Liver (tissue), 9 donors: ENCODE measurements around the gene CEACAM8. TPM values are rescaled to one million over a fixed set of nuclear protein-coding genes. Genes with fewer than 3 reads are reported as not detected.

Experiments
- DNase-seq: peaks from one replicate; pipeline ENCODE4 v3.0.0-alpha.2; 2017; ENCODE audit warnings: low spot score
- H3K27ac ChIP-seq, 2 donors: one replicate each; pipeline ENCODE4 v1.7.0; 2013; ENCODE audit warnings: inconsistent platforms in 2 of 2, low read length in 2 of 2, control low read depth in 1 of 2, low read depth in 1 of 2, mild to moderate bottlenecking in 1 of 2
- H3K27me3 ChIP-seq, 4 donors: one replicate each; pipeline versions ENCODE4 v1.6.1 to v1.7.0; 2013; ENCODE audit warnings: low read length in 3 of 4, inconsistent platforms in 1 of 4, mild to moderate bottlenecking in 1 of 4, moderate library complexity in 1 of 4; ENCODE audit not compliant: control insufficient read depth in 4 of 4, insufficient read depth in 4 of 4
- H3K36me3 ChIP-seq, 4 donors: one replicate each; pipeline versions ENCODE4 v1.6.1 to v1.7.0; 2013; ENCODE audit warnings: low read length in 3 of 4, mild to moderate bottlenecking in 3 of 4, low read depth in 1 of 4, moderate library complexity in 1 of 4; ENCODE audit not compliant: control insufficient read depth in 4 of 4, insufficient read depth in 3 of 4
- H3K4me1 ChIP-seq, 4 donors: one replicate each; pipeline versions ENCODE4 v1.6.1 to v1.7.0; 2013; ENCODE audit warnings: low read length in 3 of 4, mild to moderate bottlenecking in 3 of 4, moderate library complexity in 1 of 4; ENCODE audit not compliant: control insufficient read depth in 4 of 4, insufficient read depth in 4 of 4
- H3K4me3 ChIP-seq, 3 donors: one replicate each; pipeline versions ENCODE4 v1.6.1 to v1.7.0; 2013; ENCODE audit warnings: low read length in 3 of 3, control low read depth in 1 of 3, low read depth in 1 of 3, mild to moderate bottlenecking in 1 of 3
- H3K9ac ChIP-seq, 2 donors: one replicate each; pipeline ENCODE4 v1.7.0; 2013; ENCODE audit warnings: low read length in 2 of 2, mild to moderate bottlenecking in 2 of 2, moderate library complexity in 2 of 2, control low read depth in 1 of 2, low read depth in 1 of 2
- H3K9me3 ChIP-seq, 4 donors: one replicate each; pipeline versions ENCODE4 v1.6.1 to v1.7.0; 2013; ENCODE audit warnings: low read length in 3 of 4; ENCODE audit not compliant: control insufficient read depth in 4 of 4
- EGR1 ChIP-seq, 2 donors: IDR thresholded peaks; 2 replicates each; pipeline ENCODE4 v1.6.1; 2016 to 2018; ENCODE audit warnings: antibody characterized with exemption in 2 of 2, low read depth in 2 of 2
- FOXA1 ChIP-seq: IDR thresholded peaks from 2 replicates; pipeline ENCODE4 v1.6.1; 2016; ENCODE audit warnings: antibody characterized with exemption
- FOXA2 ChIP-seq: IDR thresholded peaks from 2 replicates; pipeline ENCODE4 v1.6.1; 2016; ENCODE audit warnings: antibody characterized with exemption
- GABPA ChIP-seq, 2 donors: IDR thresholded peaks in 1 of 2; conservative IDR thresholded peaks in 1 of 2; 2 replicates each; pipeline ENCODE4 v1.6.1; 2016; ENCODE audit warnings: antibody characterized with exemption in 2 of 2, mild to moderate bottlenecking in 1 of 2, moderate library complexity in 1 of 2
- HNF4A ChIP-seq, 2 donors: conservative IDR thresholded peaks; 2 replicates each; pipeline ENCODE4 v1.6.1; 2016; ENCODE audit warnings: antibody characterized with exemption in 2 of 2, mild to moderate bottlenecking in 2 of 2
- HNF4G ChIP-seq: IDR thresholded peaks from 2 replicates; pipeline ENCODE4 v1.6.1; 2016; ENCODE audit warnings: antibody characterized with exemption
- JUND ChIP-seq, 2 donors: IDR thresholded peaks; 2 replicates each; pipeline ENCODE4 v1.6.1; 2016; ENCODE audit warnings: antibody characterized with exemption in 2 of 2
- NR2F2 ChIP-seq: IDR thresholded peaks from 2 replicates; pipeline ENCODE4 v1.6.1; 2016; ENCODE audit warnings: antibody characterized with exemption
- RXRA ChIP-seq, 2 donors: IDR thresholded peaks; 2 replicates each; pipeline ENCODE4 v1.6.1; 2017 to 2018; ENCODE audit warnings: antibody characterized with exemption in 2 of 2, mild to moderate bottlenecking in 1 of 2
- SP1 ChIP-seq: IDR thresholded peaks from 2 replicates; pipeline ENCODE4 v1.6.1; 2018; ENCODE audit warnings: antibody characterized with exemption, mild to moderate bottlenecking
- TAF1 ChIP-seq: conservative IDR thresholded peaks from 2 replicates; pipeline ENCODE4 v1.6.1; 2016; ENCODE audit warnings: antibody characterized with exemption, mild to moderate bottlenecking
- YY1 ChIP-seq: IDR thresholded peaks from 2 replicates; pipeline ENCODE4 v1.6.1; 2016; ENCODE audit warnings: antibody characterized with exemption, mild to moderate bottlenecking
- WGBS: extraction: QIAGEN DNeasy Blood & Tissue Kit; methylation state at CpG from one replicate; pipeline ENCODE4 v1.1.7; 2013; 5-methylcytosine and 5-hydroxymethylcytosine counted together
- polyA plus RNA-seq, 2 donors: library from polyadenylated mRNA; stranded (reverse) in 1 of 2; unstranded in 1 of 2; fragments of 200-250 nt in 1 of 2; fragments of >200 nt in 1 of 2; fragmentation: Nextera tagmentation in 1 of 2; extraction: Ambion mirVana in 1 of 2; gene quantifications; one replicate each; pipeline versions ENCODE4 v1.2.1 to v1.2.3, GENCODE V29; 2013 to 2015
- total RNA-seq, 2 donors: library from RNA; depleted of rRNA; stranded (reverse); fragments of >200 nt; gene quantifications; one replicate each; pipeline ENCODE4 v1.2.3, GENCODE V29; 2014
- TF ChIP-seq, protein P1 (sequence below): IDR thresholded peaks from 2 replicates; pipeline ENCODE4 v1.6.1; 2016; ENCODE audit warnings: antibody characterized with exemption
- TF ChIP-seq, protein P2 (sequence below): fragments of 150-350 bp; IDR thresholded peaks from 2 replicates; pipeline ENCODE4 v1.5.1; 2017; ENCODE audit warnings: improper control_type of control experiment, low read depth, low read length; ENCODE audit not compliant: missing input control
- TF ChIP-seq, protein P3 (sequence below): IDR thresholded peaks from 2 replicates; pipeline ENCODE4 v1.6.1; 2016; ENCODE audit warnings: antibody characterized with exemption, mild to moderate bottlenecking
- TF ChIP-seq, protein P4 (sequence below): IDR thresholded peaks from 2 replicates; pipeline ENCODE4 v1.6.1; 2016; ENCODE audit warnings: antibody characterized with exemption
- donor health status: healthy.
- donor health status: healthy.
- donor health status: healthy.
- donor health status: healthy.
- donor health status: healthy.

CEACAM8 gene
- total and polyA plus RNA-seq, 4 donors: 0.07 to 2.1 (median 0.16) TPM; not detected in 1

DNA sequence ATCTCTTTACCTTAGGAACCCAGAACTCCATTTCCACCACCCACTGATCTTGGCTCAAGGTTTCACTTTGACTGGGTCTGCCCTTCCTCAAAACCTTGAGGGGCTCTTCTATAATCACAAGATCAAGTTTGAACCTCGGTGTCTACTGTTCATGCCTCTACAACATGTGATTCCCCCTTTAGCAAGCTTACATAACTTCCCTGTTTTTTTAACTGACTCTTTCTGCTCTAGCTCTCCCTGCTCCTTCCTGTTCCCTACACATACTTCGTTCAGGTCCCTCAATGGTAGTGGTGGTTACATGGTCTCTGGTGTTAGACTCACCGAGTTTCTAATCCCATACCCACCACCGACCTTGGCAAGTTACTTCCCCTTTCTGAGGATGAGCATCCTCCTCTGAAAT is 26.7 kb downstream of the CEACAM8 start:
- Histone ChIP-seq H3K27me3 (no peaks in the 10 kb centered on the region), H3K27ac (no peak overlapping the region), H3K4me1 (no peaks in the 10 kb centered on the region), H3K36me3 (no peaks in the 10 kb centered on the region), H3K9ac (no peak overlapping the region), H3K4me3 (no peak overlapping the region), H3K9me3 (no peaks in the 10 kb centered on the region)
- TF ChIP-seq, protein P1, sequence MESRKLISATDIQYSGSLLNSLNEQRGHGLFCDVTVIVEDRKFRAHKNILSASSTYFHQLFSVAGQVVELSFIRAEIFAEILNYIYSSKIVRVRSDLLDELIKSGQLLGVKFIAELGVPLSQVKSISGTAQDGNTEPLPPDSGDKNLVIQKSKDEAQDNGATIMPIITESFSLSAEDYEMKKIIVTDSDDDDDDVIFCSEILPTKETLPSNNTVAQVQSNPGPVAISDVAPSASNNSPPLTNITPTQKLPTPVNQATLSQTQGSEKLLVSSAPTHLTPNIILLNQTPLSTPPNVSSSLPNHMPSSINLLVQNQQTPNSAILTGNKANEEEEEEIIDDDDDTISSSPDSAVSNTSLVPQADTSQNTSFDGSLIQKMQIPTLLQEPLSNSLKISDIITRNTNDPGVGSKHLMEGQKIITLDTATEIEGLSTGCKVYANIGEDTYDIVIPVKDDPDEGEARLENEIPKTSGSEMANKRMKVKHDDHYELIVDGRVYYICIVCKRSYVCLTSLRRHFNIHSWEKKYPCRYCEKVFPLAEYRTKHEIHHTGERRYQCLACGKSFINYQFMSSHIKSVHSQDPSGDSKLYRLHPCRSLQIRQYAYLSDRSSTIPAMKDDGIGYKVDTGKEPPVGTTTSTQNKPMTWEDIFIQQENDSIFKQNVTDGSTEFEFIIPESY: no peak
- no peak for TF ChIP-seq TAF1
- TF ChIP-seq, protein P2, sequence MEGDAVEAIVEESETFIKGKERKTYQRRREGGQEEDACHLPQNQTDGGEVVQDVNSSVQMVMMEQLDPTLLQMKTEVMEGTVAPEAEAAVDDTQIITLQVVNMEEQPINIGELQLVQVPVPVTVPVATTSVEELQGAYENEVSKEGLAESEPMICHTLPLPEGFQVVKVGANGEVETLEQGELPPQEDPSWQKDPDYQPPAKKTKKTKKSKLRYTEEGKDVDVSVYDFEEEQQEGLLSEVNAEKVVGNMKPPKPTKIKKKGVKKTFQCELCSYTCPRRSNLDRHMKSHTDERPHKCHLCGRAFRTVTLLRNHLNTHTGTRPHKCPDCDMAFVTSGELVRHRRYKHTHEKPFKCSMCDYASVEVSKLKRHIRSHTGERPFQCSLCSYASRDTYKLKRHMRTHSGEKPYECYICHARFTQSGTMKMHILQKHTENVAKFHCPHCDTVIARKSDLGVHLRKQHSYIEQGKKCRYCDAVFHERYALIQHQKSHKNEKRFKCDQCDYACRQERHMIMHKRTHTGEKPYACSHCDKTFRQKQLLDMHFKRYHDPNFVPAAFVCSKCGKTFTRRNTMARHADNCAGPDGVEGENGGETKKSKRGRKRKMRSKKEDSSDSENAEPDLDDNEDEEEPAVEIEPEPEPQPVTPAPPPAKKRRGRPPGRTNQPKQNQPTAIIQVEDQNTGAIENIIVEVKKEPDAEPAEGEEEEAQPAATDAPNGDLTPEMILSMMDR: no peak
- no peak for TF ChIP-seq SP1
- TF ChIP-seq YY1: no peak
- no peak for TF ChIP-seq GABPA (IDR thresholded peaks at IDR 0.05 in 1 of 2, conservative IDR thresholded peaks at IDR 0.05 in 1 of 2)
- TF ChIP-seq HNF4G: no peak
- 61% methylated on average over 4 of the region's 4 CpGs for WGBS
- DNase-seq: no peak

DNA sequence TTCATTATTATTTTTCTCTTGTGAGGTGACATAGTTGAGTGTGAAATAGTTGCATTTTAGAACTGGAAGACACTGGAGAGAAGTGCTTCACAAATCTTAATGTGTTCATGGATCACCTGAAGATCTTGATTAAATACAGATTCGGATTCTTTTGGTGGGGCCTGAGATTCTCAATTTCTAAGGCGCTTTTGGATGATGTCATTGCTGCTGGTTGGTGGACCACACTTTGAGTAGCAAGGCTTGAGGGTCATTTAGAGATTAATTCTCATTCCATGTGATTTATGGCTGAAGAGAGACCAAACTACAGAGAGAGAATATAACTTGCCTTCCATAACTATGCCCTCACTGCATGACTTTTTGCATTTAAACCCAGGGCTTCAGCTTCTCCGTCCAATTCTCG is 27.2 kb downstream of the CEACAM8 start:
- Histone ChIP-seq H3K9ac (no peak overlapping the region), H3K27ac (no peak overlapping the region), H3K27me3 (no peaks in the 10 kb centered on the region), H3K9me3 (no peaks in the 10 kb centered on the region), H3K4me1 (no peaks in the 10 kb centered on the region), H3K36me3 (no peaks in the 10 kb centered on the region), H3K4me3 (no peak overlapping the region)
- 77% methylated on average over 4 of the region's 4 CpGs for WGBS
- DNase-seq: no peak
- no peak for TF ChIP-seq HNF4G
- TF ChIP-seq HNF4A (conservative IDR thresholded peaks at IDR 0.05): no peak
- TF ChIP-seq, protein P3, sequence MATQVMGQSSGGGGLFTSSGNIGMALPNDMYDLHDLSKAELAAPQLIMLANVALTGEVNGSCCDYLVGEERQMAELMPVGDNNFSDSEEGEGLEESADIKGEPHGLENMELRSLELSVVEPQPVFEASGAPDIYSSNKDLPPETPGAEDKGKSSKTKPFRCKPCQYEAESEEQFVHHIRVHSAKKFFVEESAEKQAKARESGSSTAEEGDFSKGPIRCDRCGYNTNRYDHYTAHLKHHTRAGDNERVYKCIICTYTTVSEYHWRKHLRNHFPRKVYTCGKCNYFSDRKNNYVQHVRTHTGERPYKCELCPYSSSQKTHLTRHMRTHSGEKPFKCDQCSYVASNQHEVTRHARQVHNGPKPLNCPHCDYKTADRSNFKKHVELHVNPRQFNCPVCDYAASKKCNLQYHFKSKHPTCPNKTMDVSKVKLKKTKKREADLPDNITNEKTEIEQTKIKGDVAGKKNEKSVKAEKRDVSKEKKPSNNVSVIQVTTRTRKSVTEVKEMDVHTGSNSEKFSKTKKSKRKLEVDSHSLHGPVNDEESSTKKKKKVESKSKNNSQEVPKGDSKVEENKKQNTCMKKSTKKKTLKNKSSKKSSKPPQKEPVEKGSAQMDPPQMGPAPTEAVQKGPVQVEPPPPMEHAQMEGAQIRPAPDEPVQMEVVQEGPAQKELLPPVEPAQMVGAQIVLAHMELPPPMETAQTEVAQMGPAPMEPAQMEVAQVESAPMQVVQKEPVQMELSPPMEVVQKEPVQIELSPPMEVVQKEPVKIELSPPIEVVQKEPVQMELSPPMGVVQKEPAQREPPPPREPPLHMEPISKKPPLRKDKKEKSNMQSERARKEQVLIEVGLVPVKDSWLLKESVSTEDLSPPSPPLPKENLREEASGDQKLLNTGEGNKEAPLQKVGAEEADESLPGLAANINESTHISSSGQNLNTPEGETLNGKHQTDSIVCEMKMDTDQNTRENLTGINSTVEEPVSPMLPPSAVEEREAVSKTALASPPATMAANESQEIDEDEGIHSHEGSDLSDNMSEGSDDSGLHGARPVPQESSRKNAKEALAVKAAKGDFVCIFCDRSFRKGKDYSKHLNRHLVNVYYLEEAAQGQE: no peak
- no peak for TF ChIP-seq NR2F2
- TF ChIP-seq EGR1 (IDR thresholded peaks at IDR 0.05; ENCODE audit: low read depth in 2 of 2): no peak
- TF ChIP-seq FOXA1: no peak
- TF ChIP-seq YY1: no peak
- TF ChIP-seq RXRA (IDR thresholded peaks at IDR 0.05): no peak
- TF ChIP-seq, protein P2: no peak
- no peak for TF ChIP-seq FOXA2
- TF ChIP-seq JUND (IDR thresholded peaks at IDR 0.05): no peak
- no peak for TF ChIP-seq TAF1
- TF ChIP-seq, protein P4, sequence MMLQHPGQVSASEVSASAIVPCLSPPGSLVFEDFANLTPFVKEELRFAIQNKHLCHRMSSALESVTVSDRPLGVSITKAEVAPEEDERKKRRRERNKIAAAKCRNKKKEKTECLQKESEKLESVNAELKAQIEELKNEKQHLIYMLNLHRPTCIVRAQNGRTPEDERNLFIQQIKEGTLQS: no peak
